Dedifferentiated amniotic fluid mesenchymal stem cell (primary cell): ENCODE measurements around the gene EXOC3L2.

Source experiments
- DNase-seq: peaks from one replicate; pipeline ENCODE4 v3.0.0-alpha.2; 2016; ENCODE audit errors: extremely low spot score

EXOC3L2 gene

DNA sequence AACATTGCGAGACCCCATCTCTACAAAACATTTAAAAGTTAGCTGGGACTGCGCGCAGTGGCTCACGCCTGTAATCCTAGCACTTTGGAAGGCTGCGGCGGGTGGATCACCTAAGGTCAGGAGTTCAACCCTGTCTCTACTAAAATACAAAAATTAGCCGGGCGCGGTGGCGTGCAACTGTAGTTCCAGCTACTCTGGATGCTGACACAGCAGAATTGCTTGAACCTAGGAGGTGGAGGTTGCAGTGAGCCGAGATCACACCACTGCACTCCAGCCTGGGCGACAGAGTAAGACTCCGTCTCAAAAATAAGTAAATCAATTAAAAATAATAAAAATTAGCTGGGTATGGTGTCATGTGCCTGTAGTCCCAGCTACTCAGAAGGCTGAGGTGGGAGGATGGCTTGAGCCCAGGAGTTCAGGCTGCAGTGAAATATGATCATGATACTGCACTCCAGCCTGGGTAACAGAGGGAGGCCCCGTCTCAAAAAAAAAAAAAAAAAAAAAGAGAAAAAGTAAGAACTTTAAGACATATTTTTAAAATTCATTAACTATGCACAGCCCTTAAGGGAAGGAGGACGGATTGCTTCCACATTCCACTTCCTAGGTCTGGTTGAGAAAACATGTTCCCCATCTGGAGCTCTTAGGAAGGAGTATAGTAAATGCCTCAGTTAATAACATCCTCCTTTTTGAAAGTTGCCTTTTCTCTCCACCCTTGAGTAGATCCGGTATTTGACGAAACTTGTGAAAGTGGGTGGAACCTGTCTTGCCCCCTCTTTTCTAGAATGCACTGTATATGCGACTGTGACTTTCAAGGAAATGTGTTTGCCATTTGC is 26.1 kb downstream of the EXOC3L2 start:
- no peak for DNase-seq

DNA sequence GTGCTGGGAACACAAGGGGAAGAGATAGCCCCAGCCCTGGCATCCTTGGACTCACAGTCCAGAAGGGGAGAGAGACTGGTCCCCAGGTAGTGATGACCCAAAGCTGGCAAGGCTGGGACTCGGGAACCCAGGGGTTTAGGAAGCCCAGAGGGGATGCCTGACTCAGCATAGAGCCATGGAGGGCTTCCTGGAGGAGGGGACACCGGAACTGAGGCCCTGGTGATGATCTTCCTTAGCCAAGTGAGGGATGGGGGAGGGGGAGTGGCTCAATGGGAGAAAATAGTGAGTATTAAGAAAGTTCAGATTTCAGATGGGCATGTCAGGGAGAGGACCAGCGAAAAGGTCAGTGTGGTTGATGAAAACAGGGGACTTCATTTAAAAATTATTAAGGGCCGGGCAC is 26.8 kb downstream of the EXOC3L2 start:
- DNase-seq, result no peak

DNA sequence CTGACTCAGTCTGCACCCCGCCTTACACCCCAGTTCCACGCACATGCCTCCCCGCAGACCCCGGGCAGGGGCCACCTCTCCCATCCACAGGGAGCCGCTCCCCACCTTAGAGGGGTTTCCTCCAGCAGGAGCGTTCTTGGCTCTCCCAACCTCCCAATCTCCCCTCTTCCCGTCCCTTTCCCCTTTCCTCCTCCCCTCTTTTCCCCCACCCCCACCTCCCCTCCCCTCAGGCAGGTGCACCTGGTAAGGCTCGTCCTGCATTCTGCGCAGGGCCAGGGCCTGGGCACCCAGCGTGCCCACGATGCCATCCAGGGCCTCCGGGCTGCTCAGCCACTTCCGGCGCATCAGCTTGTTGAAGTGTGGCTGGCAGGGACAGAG is 27.3 kb downstream of the EXOC3L2 start:
- no peak for DNase-seq

DNA sequence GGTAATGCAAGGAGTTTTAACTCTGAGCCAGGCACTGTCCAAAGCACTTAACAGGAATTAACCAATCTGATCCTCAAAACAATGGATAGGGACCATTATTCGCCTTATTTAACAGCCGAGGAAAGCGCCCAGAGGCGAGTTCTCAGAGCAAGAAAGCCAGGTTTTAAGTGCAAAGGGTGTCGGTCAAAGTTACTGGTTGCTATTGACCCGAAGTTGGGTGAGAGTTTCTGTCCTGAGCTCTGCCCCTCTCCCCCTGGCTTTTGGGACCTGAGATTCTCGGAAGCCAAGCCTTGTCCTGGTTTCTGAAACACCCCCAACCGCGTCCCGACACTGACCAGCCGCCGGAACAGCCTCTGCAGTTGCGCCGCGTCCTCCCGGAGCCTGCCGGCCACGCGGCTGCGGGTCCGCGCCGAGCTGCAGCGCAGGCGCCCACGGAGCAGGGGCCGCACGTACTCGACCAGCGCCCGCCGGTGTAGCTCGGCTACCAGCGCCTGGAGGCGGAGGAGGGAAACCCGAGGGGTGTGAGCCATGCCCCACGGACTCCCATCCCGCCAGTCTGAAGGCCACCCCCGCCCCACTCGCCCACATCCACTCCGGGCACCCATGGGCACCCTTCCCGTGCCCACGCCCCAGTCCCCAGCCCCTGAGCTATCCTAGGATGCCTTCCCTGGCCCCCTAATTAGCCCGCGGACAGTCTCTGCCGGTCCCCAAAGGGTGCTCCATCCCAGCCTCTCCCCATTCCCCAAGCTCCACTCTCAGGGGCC is 27.8 kb downstream of the EXOC3L2 start:
- no peak for DNase-seq

DNA sequence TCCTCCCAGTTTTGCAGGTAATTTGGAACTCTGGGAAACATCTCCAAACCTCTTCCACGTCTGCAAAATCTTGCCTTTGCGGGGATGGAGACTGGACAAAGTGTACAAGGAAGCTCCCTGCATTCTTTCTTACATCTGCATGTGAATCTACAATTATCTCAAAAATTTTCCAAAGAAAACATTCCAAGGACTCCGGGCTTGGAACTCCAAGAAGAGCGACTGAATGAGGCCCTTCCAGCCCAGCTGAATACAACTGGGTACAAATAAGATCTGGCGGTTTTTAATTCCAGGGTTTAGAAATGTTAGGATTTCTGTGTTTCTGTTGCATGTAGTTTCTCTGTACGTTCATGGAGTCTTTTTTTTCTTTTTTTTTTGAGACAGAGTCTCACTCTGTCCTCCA is 28.5 kb downstream of the EXOC3L2 start:
- DNase-seq, result peak; percentile 37

DNA sequence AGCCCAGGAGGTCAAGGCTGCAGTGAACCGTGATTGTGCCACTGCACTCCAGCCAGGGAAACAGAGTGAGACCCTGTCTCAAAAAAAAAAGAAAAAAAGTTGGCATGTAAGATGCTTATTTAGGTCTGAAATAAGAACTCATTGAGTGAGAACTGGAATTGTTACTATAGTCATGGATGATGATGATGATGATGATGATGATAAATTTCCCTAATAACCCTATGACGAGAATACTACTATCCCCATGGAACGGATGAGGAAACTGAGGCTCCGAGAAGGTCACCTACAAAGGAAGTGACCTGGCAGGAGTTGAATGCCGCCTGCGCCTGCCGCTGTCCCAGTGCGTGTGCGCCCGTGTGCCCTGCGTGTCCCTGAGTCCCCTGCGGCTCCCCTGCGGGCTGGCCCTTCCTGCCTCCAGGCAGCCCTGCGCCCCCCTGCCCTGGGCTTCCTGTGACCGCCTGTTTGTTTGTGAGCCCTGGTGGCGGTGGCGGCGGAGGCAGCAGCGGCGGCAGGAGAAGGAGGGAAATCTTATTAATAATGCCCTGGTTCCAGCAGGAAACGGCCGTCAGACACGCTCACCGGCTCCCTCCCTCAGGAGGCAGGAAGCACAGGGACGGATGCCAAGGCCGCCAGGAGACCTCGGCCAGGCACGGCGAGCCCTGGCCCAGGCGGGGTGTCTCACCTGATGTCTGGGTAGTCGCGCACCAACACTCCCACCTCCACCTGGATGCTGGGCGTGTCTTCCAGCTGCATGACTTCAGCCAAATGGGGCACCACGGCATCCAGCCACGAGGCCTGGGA is 29.6 kb downstream of the EXOC3L2 start:
- DNase-seq, result no peak

DNA sequence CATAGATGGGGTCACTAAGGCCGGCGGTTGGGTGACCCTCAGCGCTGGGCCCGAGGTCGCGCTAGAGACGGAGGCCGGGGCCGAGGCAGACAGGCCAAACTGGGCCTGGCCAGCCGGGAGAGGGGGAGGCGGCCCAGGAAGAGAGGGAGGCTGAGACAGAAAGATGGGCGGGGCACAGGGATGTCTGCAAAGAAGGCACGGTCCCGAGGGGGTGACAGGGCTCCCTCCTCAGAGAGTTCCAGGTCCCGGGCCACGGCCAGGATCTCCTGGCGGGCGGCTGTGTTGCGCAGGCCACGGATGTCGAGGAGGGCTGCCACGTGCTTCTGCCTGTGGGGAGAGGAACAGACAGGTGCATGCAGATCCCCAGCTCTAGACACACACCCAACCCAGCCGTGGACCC is 32.2 kb downstream of the EXOC3L2 start:
- DNase-seq, result no peak

DNA sequence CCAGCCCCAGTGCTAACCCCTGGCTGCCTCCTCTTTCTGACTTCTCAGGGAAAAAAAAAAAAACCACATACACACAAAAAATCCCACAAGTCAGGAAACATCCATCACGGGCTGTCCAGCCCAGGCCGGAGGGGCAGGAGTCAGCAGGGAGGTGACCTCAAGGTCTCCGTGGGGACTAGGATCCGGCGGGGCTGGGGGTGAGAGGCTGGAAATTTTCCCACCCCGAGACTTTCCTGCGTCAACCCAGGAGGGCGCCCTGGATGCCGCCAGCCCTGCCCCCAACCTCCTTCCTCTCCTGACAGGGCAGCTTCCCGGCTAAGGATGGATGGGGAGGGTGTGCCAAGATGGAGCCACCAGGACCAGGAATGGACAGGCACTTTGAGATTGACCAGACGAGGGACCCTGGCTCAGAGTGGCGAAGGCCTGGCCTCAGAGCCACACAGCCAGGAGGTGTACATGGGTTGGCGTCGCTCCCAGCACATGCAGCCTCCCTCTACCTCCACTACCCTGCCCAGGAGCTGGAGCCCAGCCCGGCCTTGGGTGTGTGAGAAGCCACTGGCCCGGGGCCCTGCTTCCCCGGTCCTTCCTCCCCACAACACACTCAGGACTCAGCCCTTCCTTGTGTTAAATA is 33.3 kb downstream of the EXOC3L2 start:
- no peak for DNase-seq

DNA sequence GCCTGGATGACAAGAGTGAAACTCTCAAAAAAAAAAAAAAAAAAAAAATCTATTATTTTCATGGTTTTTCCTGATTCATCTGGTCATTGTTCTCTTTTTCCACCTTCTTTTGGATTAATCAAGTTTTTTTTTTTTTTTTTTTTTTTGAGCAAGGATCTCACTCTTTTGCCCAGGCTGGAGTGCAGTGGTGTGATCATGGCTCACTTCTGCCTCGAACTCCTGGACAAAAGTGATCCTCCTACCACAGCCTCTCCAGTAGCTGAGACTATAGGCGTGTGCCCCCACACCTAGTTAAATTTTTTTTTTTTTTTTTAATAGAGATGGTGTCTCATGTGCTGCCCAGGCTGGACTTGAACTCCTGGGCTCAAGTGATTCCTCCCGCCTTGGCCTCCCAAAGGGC is 38.9 kb downstream of the EXOC3L2 start:
- no peak for DNase-seq

DNA sequence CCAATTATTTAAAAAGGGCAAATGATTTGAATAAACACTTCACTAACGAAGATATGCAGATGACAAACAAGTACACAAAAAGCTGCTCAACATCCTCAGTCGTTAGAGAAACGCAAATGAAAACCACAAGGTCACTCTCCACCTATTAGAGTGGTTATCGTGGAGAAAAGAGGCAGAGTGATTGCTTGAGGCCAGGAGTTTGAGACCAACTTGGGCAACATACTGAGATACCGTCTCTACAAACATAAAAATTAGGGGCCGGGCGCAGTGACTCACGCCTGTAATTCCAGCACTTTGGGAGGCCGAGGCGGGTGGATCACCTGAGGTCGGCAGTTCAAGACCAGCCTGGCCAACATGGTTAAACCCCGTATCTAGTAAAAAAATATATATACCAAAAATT is 39.4 kb downstream of the EXOC3L2 start:
- DNase-seq, result no peak

DNA sequence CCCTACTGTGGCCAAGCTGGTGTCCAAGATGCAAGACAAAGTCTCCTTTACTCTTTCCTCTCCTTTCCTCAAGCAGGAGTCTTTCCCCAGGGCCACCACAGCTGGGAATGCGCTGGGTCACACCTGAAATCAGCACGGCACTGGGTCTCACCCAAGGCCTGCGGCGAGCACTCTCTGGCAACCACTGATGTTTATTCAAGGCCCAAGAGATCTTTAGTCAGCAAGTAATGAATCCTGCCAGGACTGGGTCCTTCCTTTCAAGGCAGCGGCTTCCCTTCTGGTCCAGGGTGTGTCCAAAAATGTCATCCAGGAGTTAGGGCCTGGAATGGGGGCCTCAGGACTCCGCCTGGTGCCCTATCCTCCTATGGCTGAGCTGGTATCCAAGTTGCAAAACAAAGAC is 42.6 kb downstream of the EXOC3L2 start:
- DNase-seq, result no peak

DNA sequence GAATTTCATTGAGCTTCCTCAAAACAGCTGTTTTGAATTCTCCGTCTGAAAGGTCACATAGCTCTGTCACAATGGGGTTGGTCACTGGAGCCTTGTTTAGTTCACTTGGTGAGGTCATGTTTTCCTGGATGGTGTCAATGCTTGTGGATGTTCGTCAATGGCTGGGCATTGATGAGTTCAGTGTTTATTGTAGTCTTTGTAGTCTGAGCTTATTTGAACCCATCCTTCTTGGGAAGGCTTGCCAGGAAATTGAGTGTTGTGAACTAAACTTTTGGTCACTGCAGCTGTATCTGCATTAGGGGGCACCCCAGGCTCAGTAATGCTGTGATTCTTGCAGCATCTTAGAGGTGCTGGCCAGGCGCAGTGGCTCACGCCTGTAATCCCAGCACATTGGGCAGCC is 44.6 kb downstream of the EXOC3L2 start:
- DNase-seq, result no peak

DNA sequence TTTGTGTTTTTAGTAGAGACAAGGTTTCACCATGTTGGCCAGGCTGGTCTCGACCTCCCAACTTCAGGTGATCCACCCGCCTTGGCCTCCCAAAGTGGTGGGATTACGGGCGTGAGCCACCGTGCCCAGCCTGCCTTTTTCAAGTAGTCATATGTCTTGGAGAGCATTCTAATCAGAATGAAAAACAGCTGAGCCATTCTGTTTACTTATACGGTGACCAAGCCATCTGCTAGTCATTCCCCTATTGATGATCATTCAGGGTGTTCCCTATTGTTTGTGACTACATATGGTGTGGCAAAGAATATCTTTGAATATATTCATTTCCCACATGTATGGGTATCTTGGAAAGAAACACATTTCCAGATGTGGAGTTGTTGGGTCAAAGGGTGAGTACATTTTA is 49.4 kb downstream of the EXOC3L2 start:
- DNase-seq, result no peak

DNA sequence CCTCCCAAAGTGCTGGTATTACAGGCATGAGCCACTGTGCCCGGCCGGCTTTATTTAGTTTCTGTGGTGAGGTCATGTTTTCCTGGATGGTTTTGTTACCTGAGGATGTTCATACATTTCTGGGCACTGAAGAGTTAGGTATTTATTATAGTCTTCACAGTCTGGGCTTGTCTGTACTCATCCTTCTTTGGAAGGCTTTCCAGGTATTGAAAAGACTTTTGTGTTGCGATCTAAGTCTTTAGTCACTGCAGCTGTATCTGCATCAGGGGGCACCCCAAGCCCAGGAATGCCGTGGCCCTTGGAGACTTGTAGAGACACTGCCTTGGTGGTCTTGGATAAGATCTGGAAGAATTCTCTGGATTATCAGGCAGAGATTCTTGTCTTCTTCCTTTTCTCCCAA is 53.8 kb downstream of the EXOC3L2 start:
- DNase-seq, result no peak

DNA sequence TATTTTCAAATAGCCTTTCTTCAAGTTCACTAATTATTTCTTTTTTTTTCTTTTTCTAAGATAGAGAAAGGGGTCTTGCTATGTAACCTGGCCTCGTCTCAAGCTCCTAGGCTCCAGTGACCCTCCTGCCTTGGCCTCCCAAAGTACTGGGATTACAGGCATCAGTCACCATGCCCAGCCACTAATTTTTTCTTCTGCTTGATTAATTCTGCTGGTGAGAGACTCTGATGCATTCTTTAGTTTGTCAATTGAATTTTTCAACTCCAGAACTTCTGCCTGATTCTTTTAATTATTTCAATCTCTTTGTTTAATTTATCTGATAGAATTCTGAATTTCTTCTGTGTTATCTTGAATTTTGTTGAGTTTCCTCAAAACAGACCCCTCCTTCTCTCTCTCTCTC is 55.2 kb downstream of the EXOC3L2 start:
- DNase-seq, result no peak

DNA sequence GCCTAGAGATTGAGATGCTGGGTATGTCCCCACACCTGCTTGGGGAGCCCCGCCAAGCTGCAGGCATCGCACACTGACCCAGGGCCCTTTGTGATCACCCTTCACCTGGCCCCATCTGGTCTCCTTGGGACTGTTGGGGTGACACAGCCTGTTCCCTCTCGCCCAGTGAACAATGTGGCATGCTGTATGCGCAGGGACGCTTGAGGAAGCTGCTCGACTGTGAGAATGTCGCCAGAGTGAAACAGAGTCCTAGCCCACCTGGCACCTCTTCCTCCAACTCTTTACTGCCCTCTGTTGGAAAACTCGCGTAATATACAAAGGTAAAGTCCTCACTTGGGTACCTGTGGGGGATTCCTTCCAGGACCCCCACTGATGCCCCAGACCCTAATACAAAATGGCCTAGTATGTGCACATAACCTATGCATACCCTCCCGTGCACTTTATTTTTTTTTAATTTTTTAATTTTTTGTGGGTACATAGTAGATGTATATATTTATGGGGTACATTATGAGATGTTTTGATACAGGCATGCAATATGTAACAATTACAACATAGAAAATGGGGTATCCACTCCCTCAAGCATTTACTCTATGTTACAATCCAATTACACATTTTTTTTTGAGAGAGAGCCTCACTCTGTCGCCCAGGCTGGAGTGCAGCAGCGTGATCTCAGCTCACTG is 57.6 kb downstream of the EXOC3L2 start:
- DNase-seq, result no peak

DNA sequence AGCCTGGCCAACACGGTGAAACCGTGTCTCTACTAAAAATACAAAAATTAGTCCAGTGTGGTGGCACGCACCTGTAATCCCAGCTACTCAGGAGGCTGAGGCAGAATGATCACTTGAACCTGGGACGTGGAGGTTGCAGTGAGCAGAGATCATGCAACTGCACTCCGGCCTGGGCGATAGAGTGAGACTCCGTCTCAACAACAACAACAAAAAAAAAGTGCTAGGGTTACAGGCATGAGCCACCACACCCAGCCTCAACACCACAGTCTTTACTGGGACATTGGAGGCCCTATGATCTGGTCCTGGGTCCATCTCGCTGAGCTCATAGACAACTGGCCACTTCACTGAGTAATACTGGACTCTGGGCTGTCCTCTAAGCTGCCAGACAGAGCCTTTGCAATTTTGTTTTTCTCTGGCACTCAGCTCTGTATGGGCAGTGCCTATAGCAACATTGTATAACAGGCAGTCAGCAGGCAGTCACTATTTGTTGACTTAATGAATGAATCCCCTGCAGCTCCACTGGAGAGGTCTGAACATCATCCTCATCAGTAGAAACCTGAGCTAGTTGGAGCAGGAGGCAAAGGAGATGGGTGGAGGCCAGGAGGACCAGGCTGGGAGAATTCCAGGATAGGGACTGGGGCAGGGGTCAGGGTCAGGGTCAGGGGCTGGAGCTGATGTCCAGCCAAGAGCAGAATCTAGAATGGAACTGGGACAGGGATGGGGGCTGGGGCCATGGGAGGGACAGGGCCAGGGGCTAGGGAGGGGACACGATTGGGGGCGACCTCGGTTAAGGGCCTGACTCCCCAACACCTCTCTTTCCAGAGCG is 58.5 kb downstream of the EXOC3L2 start:
- DNase-seq, result no peak

DNA sequence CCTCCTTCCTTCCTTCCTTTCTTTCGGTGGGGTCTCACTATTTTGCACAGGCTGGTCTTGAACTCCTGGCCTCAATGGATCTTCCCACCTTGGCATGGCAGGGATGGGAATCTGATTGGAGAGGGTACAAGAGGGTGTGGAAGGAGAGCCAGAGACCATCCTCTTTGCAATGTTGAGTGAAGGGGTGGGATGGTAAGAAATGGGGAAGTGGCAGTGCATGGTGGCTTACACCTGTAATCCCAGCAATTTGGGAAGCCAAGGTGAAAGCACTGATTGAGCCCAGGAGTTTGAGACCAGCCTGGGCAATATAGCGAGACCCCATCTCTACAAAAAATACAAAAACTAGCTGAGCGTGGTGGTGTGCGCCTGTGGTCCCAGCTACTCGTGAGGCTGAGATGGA is 61.1 kb downstream of the EXOC3L2 start:
- DNase-seq, result no peak

DNA sequence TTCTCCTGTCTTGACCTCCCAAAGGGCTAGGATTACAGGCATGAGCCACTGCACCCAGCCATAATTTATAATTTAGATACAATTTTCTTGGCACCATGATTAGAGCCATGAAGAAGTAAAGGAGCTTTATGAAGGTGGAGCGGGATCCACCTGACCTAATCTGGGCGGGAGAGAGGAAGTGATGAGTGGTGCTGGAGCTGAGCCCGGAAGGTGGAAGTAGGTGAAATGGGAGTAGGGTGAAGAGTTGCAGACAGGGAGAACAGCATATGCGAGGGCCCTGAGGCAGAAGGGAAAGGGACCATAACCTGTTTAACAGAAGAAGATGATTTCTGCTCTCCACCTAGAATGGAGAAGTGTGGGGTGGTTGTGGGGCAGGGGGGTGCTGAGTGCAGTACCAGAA is 62.4 kb downstream of the EXOC3L2 start:
- DNase-seq, result no peak

DNA sequence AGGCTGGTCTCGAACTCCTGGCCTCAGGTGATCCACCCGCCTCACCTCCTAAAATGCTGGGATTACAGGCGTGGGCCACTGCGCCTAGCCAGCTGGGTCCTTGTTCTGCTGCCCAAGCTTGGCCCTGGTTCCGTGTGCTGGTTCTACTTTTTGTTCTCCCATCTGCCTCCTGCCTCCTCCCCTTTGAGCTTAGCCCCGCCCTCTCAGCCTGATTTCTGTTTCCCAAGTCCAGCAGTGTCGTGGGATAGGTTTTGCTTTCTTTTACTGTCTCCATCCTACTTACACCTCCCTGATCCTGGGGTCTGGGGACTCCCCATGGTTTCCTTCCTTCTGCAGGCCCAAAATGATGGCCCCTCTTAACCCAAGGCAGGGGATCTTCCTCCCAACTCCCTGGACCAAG is 64.3 kb downstream of the EXOC3L2 start:
- DNase-seq, result no peak
